Measurements from ENCODE around the gene NOS1AP. TPM values are rescaled to one million over a fixed set of nuclear protein-coding genes. Genes with fewer than 3 reads are reported as not detected.
A peak's percentile ranks its signal among the peaks of the same experiment; 100 is the strongest.
"Not testable (repeated sequence)": the region's sequence is repeated elsewhere in the genome, so short reads cannot be mapped to it uniquely, and the experiment has no call there.

The NOS1AP gene
- total and polyA plus RNA-seq, 8 donors, result 2.2 to 6.2 (median 3.3) TPM

DNA sequence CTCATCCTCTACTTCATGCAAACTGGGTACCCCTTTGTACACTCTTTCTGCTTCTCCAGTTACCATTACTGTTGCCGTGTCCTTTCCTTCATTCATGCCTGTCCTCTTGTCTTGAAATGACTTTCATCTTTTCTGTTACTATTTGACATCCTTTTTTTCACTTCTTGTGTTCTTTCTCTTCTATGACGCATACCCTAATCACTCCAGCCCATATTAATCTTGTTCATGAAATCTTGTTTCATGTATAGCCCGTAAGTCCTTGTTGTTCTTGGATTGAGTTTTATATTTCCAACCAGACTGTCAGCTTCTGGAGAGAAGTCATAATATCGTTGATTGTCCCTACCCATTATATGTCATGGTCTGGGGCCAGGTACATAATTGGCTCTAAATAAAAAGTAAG is 126.1 kb downstream of the NOS1AP start:
- Histone ChIP-seq H3K4me3 (no peak overlapping the region), H3K9me3 (no peaks in the 10 kb centered on the region), H3K36me3 (no peaks in the 10 kb centered on the region), H3K27me3 (no peaks in the 10 kb centered on the region), H3K27ac (no peak overlapping the region), H3K4me1 (peaks cover 3 to 4% of the 10 kb centered on the region in 2 donors)
- DNase-seq (no peak), ATAC-seq (no peak)
- intact Hi-C loops (cut with DNase I), result no loop called here
- no peak for TF ChIP-seq CTCF (IDR thresholded peaks at IDR 0.05)

- H3K27ac ChIP-seq, result no peak overlapping the region
- no peak for ATAC-seq
Measured at GRCh38 chr1:162196387-162196786, 126.9 kb downstream of the NOS1AP start.

GRCh38 chr1:162197041-162197531 is 127.6 kb downstream of the NOS1AP start:
- H3K27ac ChIP-seq, result no peak overlapping the region
- intact Hi-C loops (cut with DNase I), result no loop called here
- no peaks in the 10 kb centered on the region for H3K36me3 ChIP-seq
- peaks cover 3 to 4% of the 10 kb centered on the region in 2 donors for H3K4me1 ChIP-seq
- no peak for DNase-seq
- no peak for ATAC-seq
- H3K9me3 ChIP-seq, result no peaks in the 10 kb centered on the region
- H3K4me3 ChIP-seq, result no peak overlapping the region
- H3K27me3 ChIP-seq, result no peaks in the 10 kb centered on the region
- TF ChIP-seq CTCF (IDR thresholded peaks at IDR 0.05), result no peak

More at GRCh38 chr1:162196387-162196786, 126.9 kb downstream of the NOS1AP start:
- no peak for DNase-seq
- Histone ChIP-seq H3K4me3 (no peak overlapping the region), H3K27me3 (no peaks in the 10 kb centered on the region), H3K9me3 (no peaks in the 10 kb centered on the region), H3K36me3 (no peaks in the 10 kb centered on the region), H3K4me1 (peaks cover 3 to 4% of the 10 kb centered on the region in 2 donors)
- intact Hi-C loops (cut with DNase I), result no loop called here
- no peak for TF ChIP-seq CTCF (IDR thresholded peaks at IDR 0.05)

GRCh38 chr1:162197615-162198421 is 128.3 kb downstream of the NOS1AP start:
- no peak for ATAC-seq
- no peak for TF ChIP-seq CTCF (IDR thresholded peaks at IDR 0.05)
- H3K4me1 ChIP-seq, result peaks cover 3 to 4% of the 10 kb centered on the region in 2 donors
- H3K9me3 ChIP-seq, result no peaks in the 10 kb centered on the region
- peak in 1 of 4 donors; percentile 33 for DNase-seq
- no peak overlapping the region for H3K4me3 ChIP-seq
- no peak overlapping the region for H3K27ac ChIP-seq
- H3K27me3 ChIP-seq, result no peaks in the 10 kb centered on the region
- no peaks in the 10 kb centered on the region for H3K36me3 ChIP-seq
- intact Hi-C loops (cut with DNase I), result no loop called here

DNA sequence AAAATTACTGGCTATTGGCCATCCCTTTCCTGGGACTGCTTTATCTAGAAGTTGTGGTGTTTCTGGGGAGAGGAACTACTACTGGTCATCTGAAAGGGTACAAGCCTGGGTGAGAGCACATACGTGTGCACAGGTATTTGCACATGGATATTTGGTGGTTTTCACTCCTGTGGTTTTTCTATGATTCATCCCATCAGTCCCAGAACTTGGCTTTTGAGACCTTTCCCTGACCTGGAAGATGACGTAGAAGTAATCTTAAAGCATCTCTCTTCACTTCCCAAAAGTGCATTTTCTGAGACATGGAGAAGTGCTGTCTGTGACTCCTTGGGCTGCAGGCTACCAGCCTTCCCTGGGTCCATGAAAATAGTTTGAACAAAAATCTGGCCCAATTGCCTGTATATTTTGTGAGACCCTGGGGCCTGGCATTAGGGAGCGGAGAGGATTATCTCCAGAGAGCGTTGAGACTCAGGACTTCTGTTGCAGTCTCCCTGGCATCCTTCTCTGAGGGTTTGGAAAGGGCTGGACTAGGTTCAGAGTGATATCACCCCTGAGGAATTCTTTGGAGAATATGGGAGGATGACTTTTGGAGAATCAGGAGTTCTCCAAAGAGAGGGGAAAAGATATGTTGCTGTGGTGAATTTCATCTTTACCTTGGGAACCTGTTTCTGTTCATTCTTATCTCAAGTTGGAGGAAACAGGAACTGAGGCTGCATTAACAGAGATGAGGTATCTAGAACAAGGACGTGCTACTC is 130.8 kb downstream of the NOS1AP start:
- intact Hi-C loops (cut with DNase I), result no loop called here

DNA sequence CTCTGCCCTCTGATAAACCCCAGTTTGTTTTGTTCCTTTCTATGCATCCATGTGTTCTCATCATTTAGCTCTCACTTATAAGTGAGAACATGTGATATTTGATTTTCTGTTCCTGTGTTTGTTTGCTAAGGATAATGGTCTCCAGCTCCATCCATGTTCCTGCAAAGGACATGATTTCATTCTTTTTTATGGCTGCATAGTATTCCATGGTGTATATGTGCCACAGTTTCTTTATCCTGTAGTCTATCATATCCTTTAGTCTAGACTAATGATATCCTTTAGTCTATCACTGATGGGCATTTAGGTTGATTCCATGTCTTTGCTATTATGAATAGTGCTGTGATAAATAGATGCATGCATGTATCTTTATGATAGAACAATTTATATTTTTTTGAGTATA is 131.6 kb downstream of the NOS1AP start:
- intact Hi-C loops (cut with DNase I); H3K4me3 ChIP-seq; ATAC-seq; H3K27me3 ChIP-seq; H3K4me1 ChIP-seq; H3K9me3 ChIP-seq; H3K27ac ChIP-seq; H3K36me3 ChIP-seq; DNase-seq: not testable (repeated sequence)

More for the DNA sequence above, 130.8 kb downstream of the NOS1AP start:
- H3K27ac ChIP-seq, result no peak overlapping the region
- no peaks in the 10 kb centered on the region for H3K36me3 ChIP-seq
- no peaks in the 10 kb centered on the region for H3K4me1 ChIP-seq
- DNase-seq (no peak), ATAC-seq (no peak)
- TF ChIP-seq CTCF (IDR thresholded peaks at IDR 0.05), result no peak
- H3K27me3 ChIP-seq, result no peaks in the 10 kb centered on the region
- H3K9me3 ChIP-seq, result no peaks in the 10 kb centered on the region
- H3K4me3 ChIP-seq, result no peak overlapping the region
